ENCODE measurements around the gene NFASC.

The NFASC gene

DNA sequence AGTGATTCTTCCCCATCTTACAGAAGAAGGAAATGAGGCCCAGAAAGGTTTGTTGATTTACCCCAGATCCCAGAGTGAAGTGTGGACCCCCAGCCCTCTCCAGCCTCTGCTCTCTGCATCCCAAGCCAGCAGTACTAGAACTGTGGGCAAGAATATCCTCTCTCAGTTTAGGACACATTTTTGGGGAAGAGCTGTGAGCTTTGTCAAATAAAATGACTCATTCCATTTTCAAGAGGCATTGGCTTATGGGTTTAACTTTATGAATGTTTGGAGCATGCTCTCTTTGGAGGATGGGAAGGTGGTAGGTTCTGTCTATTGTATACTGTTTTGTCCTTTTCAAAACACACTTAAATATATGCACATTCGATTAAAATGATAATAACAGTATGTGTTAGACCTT, 101.8 kb downstream of the NFASC start:
- Histone ChIP-seq H3K9me3 (ENCODE audit: control insufficient read depth, insufficient read depth, low read depth, low read length) (no peaks in the 10 kb centered on the region), H3K9ac (ENCODE audit: low read length) (no peak overlapping the region), H3K4me3 (ENCODE audit: low read depth, low read length) (no peak overlapping the region), H3K36me3 (ENCODE audit: control insufficient read depth, insufficient read depth, low read length) (no peaks in the 10 kb centered on the region), H3K27me3 (ENCODE audit: control insufficient read depth, insufficient read depth, low read length) (no peaks in the 10 kb centered on the region; the same call in 1 of the 2 replicates), H3K4me1 (ENCODE audit: control insufficient read depth, insufficient read depth, low read length) (no peaks in the 10 kb centered on the region), H3K27ac (ENCODE audit: low read depth, low read length) (no peak overlapping the region)

GRCh38 chr1:204973449-204973848, 102.8 kb downstream of the NFASC start:
- no peaks in the 10 kb centered on the region for H3K36me3 ChIP-seq (ENCODE audit: control insufficient read depth, insufficient read depth, low read length)
- no peak overlapping the region for H3K4me3 ChIP-seq (ENCODE audit: low read depth, low read length)
- no peaks in the 10 kb centered on the region for H3K9me3 ChIP-seq (ENCODE audit: control insufficient read depth, insufficient read depth, low read depth, low read length)
- no peak overlapping the region for H3K27ac ChIP-seq (ENCODE audit: low read depth, low read length)
- H3K4me1 ChIP-seq (ENCODE audit: control insufficient read depth, insufficient read depth, low read length): no peaks in the 10 kb centered on the region
- H3K9ac ChIP-seq (ENCODE audit: low read length): no peak overlapping the region
- H3K27me3 ChIP-seq (ENCODE audit: control insufficient read depth, insufficient read depth, low read length): no peaks in the 10 kb centered on the region; the same call in 1 of the 2 replicates

- Histone ChIP-seq H3K27me3 (ENCODE audit: control insufficient read depth, insufficient read depth, low read length) (no peaks in the 10 kb centered on the region; the same call in 1 of the 2 replicates), H3K4me1 (ENCODE audit: control insufficient read depth, insufficient read depth, low read length) (no peaks in the 10 kb centered on the region), H3K9ac (ENCODE audit: low read length) (no peak overlapping the region), H3K4me3 (ENCODE audit: low read depth, low read length) (no peak overlapping the region), H3K9me3 (ENCODE audit: control insufficient read depth, insufficient read depth, low read depth, low read length) (no peaks in the 10 kb centered on the region), H3K36me3 (ENCODE audit: control insufficient read depth, insufficient read depth, low read length) (no peaks in the 10 kb centered on the region), H3K27ac (ENCODE audit: low read depth, low read length) (no peak overlapping the region)
Measured at GRCh38 chr1:204974327-204974726, 103.7 kb downstream of the NFASC start.

GRCh38 chr1:204975021-204975420, 104.4 kb downstream of the NFASC start:
- H3K4me1 ChIP-seq (ENCODE audit: control insufficient read depth, insufficient read depth, low read length): no peaks in the 10 kb centered on the region

DNA sequence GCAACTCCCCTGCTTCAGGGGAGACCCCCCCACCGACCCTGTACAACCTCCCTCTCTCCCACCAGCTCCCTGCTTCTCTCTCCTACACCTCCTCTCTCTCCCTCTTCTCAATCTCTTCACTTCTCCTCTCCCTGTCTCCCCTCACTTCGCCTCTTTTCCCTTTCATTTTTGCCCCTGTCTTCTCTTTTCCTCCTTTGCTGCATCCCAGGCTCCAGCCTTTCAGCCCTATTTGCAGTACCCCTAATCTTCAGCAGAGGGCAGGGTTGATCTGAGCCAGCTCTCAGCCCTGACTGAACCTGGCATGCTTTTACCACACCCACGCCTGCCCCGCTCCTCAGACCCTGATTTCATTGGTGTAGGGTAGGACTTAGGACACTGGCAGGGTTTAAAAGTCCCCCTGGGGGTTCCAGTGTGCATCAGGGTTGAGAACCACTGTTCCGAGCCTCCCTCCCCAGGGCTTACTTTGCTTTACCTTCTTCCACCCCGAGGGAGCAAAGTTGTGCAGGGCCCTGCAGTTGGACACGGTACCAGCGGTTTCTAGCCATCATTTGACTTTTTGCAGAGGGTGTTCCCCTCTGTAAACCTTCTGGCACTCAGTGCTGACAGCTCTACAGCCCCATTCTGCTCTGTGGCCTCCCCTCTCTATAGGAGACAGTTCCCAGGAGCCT, 105.0 kb downstream of the NFASC start:
- H3K36me3 ChIP-seq (ENCODE audit: control insufficient read depth, insufficient read depth, low read length): no peaks in the 10 kb centered on the region
- no peaks in the 10 kb centered on the region for H3K4me1 ChIP-seq (ENCODE audit: control insufficient read depth, insufficient read depth, low read length)
- H3K9ac ChIP-seq (ENCODE audit: low read length): no peak overlapping the region
- H3K27me3 ChIP-seq (ENCODE audit: control insufficient read depth, insufficient read depth, low read length): no peaks in the 10 kb centered on the region; the same call in 1 of the 2 replicates
- H3K27ac ChIP-seq (ENCODE audit: low read depth, low read length): no peak overlapping the region
- no peaks in the 10 kb centered on the region for H3K9me3 ChIP-seq (ENCODE audit: control insufficient read depth, insufficient read depth, low read depth, low read length)
- no peak overlapping the region for H3K4me3 ChIP-seq (ENCODE audit: low read depth, low read length)

More at GRCh38 chr1:204975021-204975420, 104.4 kb downstream of the NFASC start:
- H3K36me3 ChIP-seq (ENCODE audit: control insufficient read depth, insufficient read depth, low read length): no peaks in the 10 kb centered on the region
- no peak overlapping the region for H3K9ac ChIP-seq (ENCODE audit: low read length)
- H3K4me3 ChIP-seq (ENCODE audit: low read depth, low read length): no peak overlapping the region
- no peaks in the 10 kb centered on the region; the same call in 1 of the 2 replicates for H3K27me3 ChIP-seq (ENCODE audit: control insufficient read depth, insufficient read depth, low read length)
- H3K27ac ChIP-seq (ENCODE audit: low read depth, low read length): no peak overlapping the region
- no peaks in the 10 kb centered on the region for H3K9me3 ChIP-seq (ENCODE audit: control insufficient read depth, insufficient read depth, low read depth, low read length)

- no peak overlapping the region for H3K27ac ChIP-seq (ENCODE audit: low read depth, low read length)
- no peaks in the 10 kb centered on the region for H3K27me3 ChIP-seq (ENCODE audit: control insufficient read depth, insufficient read depth, low read length)
- no peaks in the 10 kb centered on the region for H3K9me3 ChIP-seq (ENCODE audit: control insufficient read depth, insufficient read depth, low read depth, low read length)
- H3K36me3 ChIP-seq (ENCODE audit: control insufficient read depth, insufficient read depth, low read length): no peaks in the 10 kb centered on the region
- no peaks in the 10 kb centered on the region for H3K4me1 ChIP-seq (ENCODE audit: control insufficient read depth, insufficient read depth, low read length)
- H3K9ac ChIP-seq (ENCODE audit: low read length): no peak overlapping the region
- H3K4me3 ChIP-seq (ENCODE audit: low read depth, low read length): no peak overlapping the region
Measured at GRCh38 chr1:204976646-204977045, 106.0 kb downstream of the NFASC start.

DNA sequence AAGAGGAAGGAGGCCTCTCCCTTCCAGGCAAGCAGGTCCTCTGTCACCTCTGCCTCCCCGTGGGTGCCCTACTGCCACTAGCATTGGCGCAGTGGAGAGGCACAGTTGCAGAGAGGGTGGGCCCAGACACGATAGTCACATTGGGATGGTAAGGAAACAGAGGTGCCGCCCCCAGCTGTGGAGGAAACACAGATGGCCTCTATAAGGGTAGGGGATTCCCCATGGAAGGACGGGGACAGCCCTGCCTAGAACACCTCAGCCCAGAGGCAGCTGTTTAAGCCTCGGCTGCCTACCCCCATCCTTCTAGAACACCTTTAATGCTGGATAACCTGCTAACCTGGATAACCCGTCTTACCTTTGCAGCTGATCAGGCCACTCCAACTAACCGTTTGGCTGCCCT, 106.7 kb downstream of the NFASC start:
- Histone ChIP-seq H3K9me3 (ENCODE audit: control insufficient read depth, insufficient read depth, low read depth, low read length) (no peaks in the 10 kb centered on the region), H3K4me1 (ENCODE audit: control insufficient read depth, insufficient read depth, low read length) (no peaks in the 10 kb centered on the region), H3K36me3 (ENCODE audit: control insufficient read depth, insufficient read depth, low read length) (no peaks in the 10 kb centered on the region), H3K9ac (ENCODE audit: low read length) (no peak overlapping the region), H3K27ac (ENCODE audit: low read depth, low read length) (no peak overlapping the region), H3K27me3 (ENCODE audit: control insufficient read depth, insufficient read depth, low read length) (no peaks in the 10 kb centered on the region), H3K4me3 (ENCODE audit: low read depth, low read length) (no peak overlapping the region)

- H3K9ac ChIP-seq (ENCODE audit: low read length): no peak overlapping the region
- no peaks in the 10 kb centered on the region for H3K9me3 ChIP-seq (ENCODE audit: control insufficient read depth, insufficient read depth, low read depth, low read length)
- no peaks in the 10 kb centered on the region for H3K36me3 ChIP-seq (ENCODE audit: control insufficient read depth, insufficient read depth, low read length)
- H3K4me3 ChIP-seq (ENCODE audit: low read depth, low read length): no peak overlapping the region
- no peaks in the 10 kb centered on the region for H3K27me3 ChIP-seq (ENCODE audit: control insufficient read depth, insufficient read depth, low read length)
- no peak overlapping the region for H3K27ac ChIP-seq (ENCODE audit: low read depth, low read length)
- no peaks in the 10 kb centered on the region for H3K4me1 ChIP-seq (ENCODE audit: control insufficient read depth, insufficient read depth, low read length)
Measured at GRCh38 chr1:204978782-204979181, 108.1 kb downstream of the NFASC start.

- Histone ChIP-seq H3K9ac (ENCODE audit: low read length) (no peak overlapping the region), H3K4me1 (ENCODE audit: control insufficient read depth, insufficient read depth, low read length) (no peaks in the 10 kb centered on the region), H3K27ac (ENCODE audit: low read depth, low read length) (no peak overlapping the region), H3K9me3 (ENCODE audit: control insufficient read depth, insufficient read depth, low read depth, low read length) (no peaks in the 10 kb centered on the region), H3K4me3 (ENCODE audit: low read depth, low read length) (no peak overlapping the region), H3K27me3 (ENCODE audit: control insufficient read depth, insufficient read depth, low read length) (no peaks in the 10 kb centered on the region), H3K36me3 (ENCODE audit: control insufficient read depth, insufficient read depth, low read length) (no peaks in the 10 kb centered on the region)
Measured at GRCh38 chr1:204979306-204979705, 108.6 kb downstream of the NFASC start.

- Histone ChIP-seq H3K9ac (ENCODE audit: low read length) (no peak overlapping the region), H3K27me3 (ENCODE audit: control insufficient read depth, insufficient read depth, low read length) (no peaks in the 10 kb centered on the region; the same call in 1 of the 2 replicates), H3K27ac (ENCODE audit: low read depth, low read length) (no peak overlapping the region), H3K36me3 (ENCODE audit: control insufficient read depth, insufficient read depth, low read length) (no peaks in the 10 kb centered on the region), H3K4me3 (ENCODE audit: low read depth, low read length) (no peak overlapping the region), H3K9me3 (ENCODE audit: control insufficient read depth, insufficient read depth, low read depth, low read length) (no peaks in the 10 kb centered on the region), H3K4me1 (ENCODE audit: control insufficient read depth, insufficient read depth, low read length) (no peaks in the 10 kb centered on the region)
Measured at GRCh38 chr1:204979891-204980649, 109.4 kb downstream of the NFASC start.

- Histone ChIP-seq H3K9ac (ENCODE audit: low read length) (no peak overlapping the region), H3K4me1 (ENCODE audit: control insufficient read depth, insufficient read depth, low read length) (no peaks in the 10 kb centered on the region), H3K9me3 (ENCODE audit: control insufficient read depth, insufficient read depth, low read depth, low read length) (no peaks in the 10 kb centered on the region), H3K36me3 (ENCODE audit: control insufficient read depth, insufficient read depth, low read length) (no peaks in the 10 kb centered on the region), H3K27ac (ENCODE audit: low read depth, low read length) (no peak overlapping the region), H3K27me3 (ENCODE audit: control insufficient read depth, insufficient read depth, low read length) (no peaks in the 10 kb centered on the region; the same call in 1 of the 2 replicates), H3K4me3 (ENCODE audit: low read depth, low read length) (no peak overlapping the region)
Measured at GRCh38 chr1:204980840-204981405, 110.3 kb downstream of the NFASC start.

All from HUES6 (cell line).